NCI-H345 treated with DMSO at 0.1 percent for 48 hours (cell line): Measurements from ENCODE around the gene CRK.
"Not testable (repeated sequence)": the region's sequence is repeated elsewhere in the genome, so short reads cannot be mapped to it uniquely, and the experiment has no call there.

Experiments
- DNase-seq: peaks from one replicate; lab custom pipeline; 2025; ENCODE audit not compliant: unreplicated experiment; lab: John Stamatoyannopoulos, UW

The CRK gene

DNA sequence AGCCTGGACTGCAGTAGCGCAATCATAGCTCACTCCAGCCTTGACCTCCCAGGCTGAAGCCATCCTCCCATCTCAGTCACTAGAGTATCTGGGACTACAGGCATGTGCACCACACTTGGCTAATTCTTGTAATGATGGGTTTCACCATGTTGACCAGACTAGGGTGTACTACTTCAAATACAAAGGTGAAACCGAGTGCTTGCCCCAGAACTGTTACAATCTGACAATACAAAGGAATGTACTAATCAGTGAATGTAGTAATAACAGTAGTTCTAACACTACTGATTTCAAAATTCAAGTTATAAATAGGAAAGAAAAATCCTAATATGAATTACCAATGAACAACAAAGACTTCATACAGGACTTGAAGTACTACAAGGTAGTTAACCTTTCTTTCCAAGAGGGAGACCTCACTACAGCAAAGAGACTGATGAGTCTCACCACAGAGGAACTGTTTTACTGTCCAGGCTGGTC is 24.4 kb downstream of the CRK start:
- DNase-seq, result no peak

DNA sequence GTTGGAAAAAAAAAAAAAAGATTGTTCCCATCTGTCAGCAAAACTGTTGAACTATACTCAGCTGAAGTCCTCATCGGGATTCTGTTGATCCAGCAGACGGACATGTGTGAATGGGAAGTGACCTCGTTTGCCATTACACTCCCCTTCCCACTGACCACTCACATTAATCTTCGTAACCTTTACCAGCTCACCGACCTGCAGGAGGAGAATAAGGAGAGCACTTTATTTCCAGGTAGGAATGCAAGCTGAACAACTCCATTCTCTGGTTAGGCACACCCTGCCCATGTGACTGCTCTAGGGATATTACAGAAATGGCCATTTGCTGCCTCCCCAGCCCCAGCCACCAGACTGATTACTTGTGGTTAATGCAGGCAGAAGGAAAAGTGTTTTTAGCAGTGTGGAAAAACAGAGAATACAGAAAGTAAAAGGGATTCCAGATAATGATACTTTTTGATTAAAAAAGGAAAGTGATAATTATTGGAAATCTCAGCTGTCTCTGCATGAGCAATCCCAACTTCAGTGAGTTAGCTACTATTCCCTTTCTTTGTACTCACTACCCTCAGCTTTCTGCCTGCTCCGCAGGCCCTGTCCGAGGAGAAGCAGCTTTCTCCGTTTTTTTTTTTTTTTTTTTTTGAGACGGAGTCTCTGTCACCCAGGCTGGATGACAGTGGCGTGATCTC is 32.4 kb downstream of the CRK start:
- no peak for DNase-seq

- DNase-seq, result no peak
Observed at GRCh38 chr17:1422885-1423284, 33.1 kb downstream of the CRK start.

GRCh38 chr17:1421470-1421869 is 34.6 kb downstream of the CRK start:
- no peak for DNase-seq

GRCh38 chr17:1420981-1421380 is 35.1 kb downstream of the CRK start:
- DNase-seq, result no peak

DNA sequence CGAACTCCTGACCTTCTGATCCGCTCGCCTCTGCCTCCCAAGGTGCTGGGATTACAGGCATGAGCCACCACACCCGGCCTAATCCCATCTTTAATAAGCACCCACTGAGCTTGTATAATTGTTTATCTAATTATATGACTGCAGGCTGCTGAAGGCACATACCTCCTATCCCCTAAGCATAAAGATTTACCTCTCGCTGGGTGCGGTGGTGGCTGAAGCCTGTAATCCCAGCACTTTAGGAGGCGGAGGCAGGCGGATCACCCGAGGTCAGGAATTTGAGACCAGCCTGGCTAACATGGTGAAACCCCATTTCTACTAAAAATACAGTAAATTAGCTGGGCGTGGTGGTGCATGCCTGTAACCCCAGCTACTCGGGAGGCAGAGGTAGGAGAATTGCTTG is 35.9 kb downstream of the CRK start:
- DNase-seq, result no peak

GRCh38 chr17:1418476-1418875 is 37.6 kb downstream of the CRK start:
- not testable (repeated sequence) for DNase-seq

DNA sequence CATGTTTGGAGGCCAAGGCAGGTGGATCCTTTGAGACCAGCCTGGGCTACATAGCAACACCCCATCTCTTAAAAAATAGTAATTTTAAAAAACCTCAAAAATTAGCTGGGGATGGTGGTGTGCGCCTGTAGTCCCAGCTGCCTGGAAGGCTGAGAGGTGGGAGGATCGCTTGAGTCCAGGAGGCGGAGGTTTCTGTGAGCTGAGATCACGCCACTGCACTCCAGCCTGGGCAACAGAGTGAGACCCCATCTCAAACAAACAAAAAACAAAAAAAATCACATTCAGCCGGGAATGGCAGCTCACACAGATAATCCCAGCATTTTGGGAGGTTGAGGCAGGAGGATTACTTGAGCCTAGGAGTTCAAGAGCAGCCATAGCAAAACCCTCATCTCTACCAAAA is 39.6 kb downstream of the CRK start:
- DNase-seq, result no peak

DNA sequence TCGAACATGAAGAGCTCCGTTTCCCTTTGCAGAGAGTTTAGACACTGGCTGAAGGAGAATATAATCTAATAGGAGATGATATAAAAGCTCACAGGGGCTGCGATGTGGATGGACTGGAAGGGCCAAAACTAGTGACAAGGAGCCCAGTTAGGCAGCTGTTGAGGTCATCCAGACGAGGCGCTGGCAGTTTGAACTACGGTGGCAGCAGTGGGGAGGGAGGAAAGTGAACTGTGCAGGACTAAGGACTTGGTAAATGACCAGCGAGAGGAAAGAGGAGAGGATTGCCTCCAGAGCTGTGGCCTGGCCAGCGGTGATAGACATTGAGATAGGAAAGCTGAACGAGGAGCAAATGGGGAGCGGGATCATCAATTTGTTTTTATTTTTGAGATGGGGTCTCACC is 41.4 kb downstream of the CRK start:
- no peak for DNase-seq

DNA sequence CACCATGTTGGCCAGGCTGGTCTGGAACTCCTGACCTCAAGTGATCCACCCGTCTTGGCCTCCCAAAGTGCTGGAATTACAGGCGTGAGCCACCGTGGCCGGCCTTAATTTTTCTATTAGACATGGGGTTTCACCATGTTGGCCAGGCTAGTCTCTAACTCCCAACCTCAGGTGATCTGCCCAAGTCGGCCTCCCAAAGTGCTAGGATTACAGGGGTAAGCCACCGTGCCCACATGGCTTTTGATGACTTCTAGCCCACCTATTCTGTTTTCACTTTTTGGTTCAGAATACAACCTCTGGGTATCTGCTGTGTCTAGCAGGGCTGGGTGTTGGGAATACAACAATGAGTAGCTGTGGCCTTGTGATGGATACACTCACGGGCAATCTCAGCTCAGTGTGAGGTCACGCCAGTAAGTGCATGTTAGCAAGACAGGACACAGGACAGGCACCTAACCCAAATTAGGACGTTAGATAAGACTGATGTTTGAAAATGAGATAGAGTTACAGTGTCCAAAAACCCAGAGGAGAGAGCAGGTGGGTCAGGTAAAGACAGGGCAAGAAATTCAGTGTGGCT is 41.9 kb downstream of the CRK start:
- no peak for DNase-seq

GRCh38 chr17:1413281-1413791 is 42.7 kb downstream of the CRK start:
- no peak for DNase-seq

- DNase-seq, result no peak
Observed at GRCh38 chr17:1412185-1413110, 43.6 kb downstream of the CRK start.

- no peak for DNase-seq
Observed at GRCh38 chr17:1402262-1402586, 53.8 kb downstream of the CRK start.

DNA sequence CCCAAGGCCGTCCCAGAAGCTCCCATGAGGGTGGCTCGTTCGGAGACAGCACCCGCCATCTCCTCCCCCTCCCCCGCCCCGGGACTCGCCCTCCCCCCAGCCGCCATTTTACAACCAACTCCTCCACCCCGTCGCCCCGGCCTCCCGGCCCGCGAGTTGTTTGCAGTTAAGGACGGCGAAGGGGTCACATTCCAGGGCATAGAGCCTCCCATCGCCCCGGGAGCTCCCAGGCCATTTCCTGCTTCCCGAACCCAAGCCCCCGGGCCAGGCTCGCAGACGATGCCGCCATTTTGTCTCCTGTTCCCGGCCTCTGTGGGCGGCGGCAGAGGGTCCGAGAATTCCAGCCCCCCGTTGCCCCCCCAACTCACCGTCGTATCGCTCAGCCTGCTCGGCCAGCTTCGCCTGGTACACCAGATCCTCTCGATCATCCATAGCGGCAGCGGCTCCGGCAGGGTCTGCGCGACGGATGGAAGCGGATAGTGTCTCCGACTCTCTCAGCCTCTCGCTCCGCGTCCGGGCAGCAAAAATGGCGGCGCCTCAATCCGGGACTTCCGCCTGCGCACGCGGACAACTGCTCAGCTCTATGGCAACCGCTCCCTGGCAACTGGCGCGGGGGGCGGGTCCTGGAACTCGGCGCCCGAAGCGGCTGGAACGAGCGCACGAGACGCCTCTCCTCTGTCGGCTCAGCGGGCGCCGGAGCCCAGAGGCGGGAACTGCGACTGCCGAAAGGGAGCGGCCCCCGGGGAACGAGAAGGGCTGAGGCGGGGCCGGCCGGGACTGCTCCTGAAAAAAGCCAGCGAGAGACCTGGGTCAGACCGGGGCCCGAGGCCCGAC is 56.1 kb downstream of the CRK start, which contains the start of gene YWHAE:
TSS of gene YWHAE (minus strand) at position 544 of the 834 bp plus-strand sequence. CDS start at position 432, 112 bp downstream.
- peak; percentile 81 for DNase-seq

DNA sequence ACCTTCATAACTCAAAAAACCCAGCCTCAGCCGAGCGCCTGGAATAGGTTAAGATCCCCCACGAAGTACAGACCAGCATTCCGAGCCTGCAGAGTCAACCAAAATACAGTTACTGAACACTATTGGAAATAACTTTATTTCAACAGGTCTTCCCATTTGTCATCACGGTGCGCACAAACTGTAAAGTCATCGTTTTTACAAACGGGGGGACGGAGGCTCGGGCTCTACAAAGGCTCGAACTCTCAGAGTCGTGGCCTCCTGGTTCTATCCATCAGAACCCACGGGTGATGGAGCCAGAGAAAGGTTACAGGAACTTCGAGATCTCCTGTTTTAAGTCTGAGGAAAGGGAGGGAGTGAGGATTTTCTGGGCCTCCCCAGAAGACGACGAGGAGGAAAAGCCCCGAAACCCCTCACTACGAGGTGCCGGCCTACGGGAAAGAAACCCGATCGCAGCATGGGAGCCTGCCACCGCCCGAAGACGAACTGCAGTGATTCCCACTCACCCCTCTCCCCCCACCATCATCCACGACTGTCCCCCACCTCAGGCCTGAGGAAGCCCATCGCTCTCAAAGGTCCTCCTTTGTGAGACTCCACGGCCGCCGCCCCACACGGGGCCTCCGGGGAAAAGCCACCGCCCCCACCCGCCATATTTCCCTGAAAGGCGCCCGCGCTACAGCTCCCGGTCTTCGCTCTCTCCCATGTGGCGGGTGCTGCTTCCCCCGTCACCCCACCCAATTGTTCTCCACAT is 56.9 kb downstream of the CRK start:
- DNase-seq, result no peak

- DNase-seq, result no peak
Observed at GRCh38 chr17:1398028-1398427, 58.0 kb downstream of the CRK start.

DNA sequence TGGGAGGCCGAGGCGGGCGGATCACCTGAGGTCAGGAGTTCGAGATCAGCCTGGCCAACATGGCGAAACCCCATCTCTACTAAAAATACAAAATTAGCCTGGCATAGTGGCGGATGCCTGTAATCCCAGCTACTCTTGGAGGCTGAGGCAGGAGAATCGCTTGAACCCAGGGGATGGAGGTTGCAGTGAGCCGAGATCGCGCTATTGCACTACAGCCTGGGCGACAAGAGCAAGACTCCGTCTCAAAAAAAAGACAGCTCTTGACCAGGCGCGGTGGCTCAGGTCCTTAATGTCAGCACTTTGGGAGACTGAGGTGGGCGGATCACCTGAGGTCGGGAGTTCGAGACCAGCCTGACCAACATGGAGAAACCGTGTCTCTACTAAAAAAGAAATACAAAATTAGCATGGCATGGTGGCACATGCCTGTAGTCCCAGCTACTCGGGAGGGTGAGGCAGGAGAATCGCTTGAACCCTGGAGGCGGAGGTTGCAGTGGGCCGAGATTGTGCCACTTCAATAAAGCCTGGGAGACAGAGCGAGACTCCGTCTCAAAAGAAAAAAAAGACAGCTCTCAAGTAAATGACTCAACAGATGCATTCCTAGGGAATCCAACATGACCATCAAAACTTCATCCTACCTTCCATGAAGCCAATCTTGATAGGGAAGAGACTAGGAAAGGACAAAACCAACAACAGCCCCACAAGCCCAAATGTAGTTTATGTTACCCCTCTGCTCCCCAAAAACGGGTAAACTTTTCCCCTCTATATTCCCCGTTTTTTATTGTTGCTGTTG is 60.0 kb downstream of the CRK start:
- not testable (repeated sequence) for DNase-seq

GRCh38 chr17:1391577-1391976 is 64.5 kb downstream of the CRK start:
- no peak for DNase-seq
